ENCODE data around the gene CYBC1. TPM values are rescaled to one million over a fixed set of nuclear protein-coding genes. Genes with fewer than 3 reads are reported as not detected.

Gene CYBC1
- total RNA-seq, 1 experiment from 2014 or later, result 95.4 TPM

- H3K9me3 ChIP-seq (ENCODE audit: control insufficient read depth in 1 of 2, insufficient read depth in 1 of 2, low read depth in 1 of 2, low read length in 2 of 2), result no peaks in the 10 kb centered on the region
- intact Hi-C loops (cut with micrococcal nuclease), result no loop called here
- RAD21 ChIA-PET (ENCODE audit: low non-redundant PET in 1 of 2, low total read pairs in 2 of 2, uncharacterized antibody in 2 of 2, unreplicated experiment in 2 of 2), result no interaction called here
- BruUV-seq (replicated peaks), result no TSS peak
- H3K27me3 ChIP-seq (ENCODE audit: insufficient read depth, low read length), result no peaks in the 10 kb centered on the region
- 0 out of 4 replicates have a peak, but pooled peaks cover 0 to 2% of the 10 kb centered on the region in 2 experiments for H3K36me3 ChIP-seq (ENCODE audit: control insufficient read depth in 1 of 2, insufficient read depth in 2 of 2, low read length in 2 of 2)
- H3K4me3 ChIP-seq (replicated peaks in 1 of 2; ENCODE audit: low read depth in 1 of 2, low read length in 2 of 2), result no peak overlapping the region
- H3K9ac ChIP-seq (ENCODE audit: low read length), result no peak overlapping the region
- H3K79me2 ChIP-seq (ENCODE audit: insufficient read depth, low read length), result no peaks in the 10 kb centered on the region
- H3K9me2 ChIP-seq (ENCODE audit: insufficient read depth), result no peaks in the 10 kb centered on the region
- no peak overlapping the region; the same call in 1 of the 2 replicates for H3K27ac ChIP-seq (ENCODE audit: low read depth, low read length)
- ATAC-seq (no peak), DNase-seq (ENCODE audit: low read depth, low spot score) (no peak)
- H4K20me1 ChIP-seq (ENCODE audit: insufficient read depth), result no peaks in the 10 kb centered on the region
- CTCF ChIA-PET, result no interaction called here
- POLR2A ChIA-PET, result no interaction called here
- H3K4me2 ChIP-seq (ENCODE audit: low read length), result no peak overlapping the region
- TF ChIP-seq CEBPB (IDR thresholded peaks at IDR 0.05; ENCODE audit: low read depth), result no peak
- TF ChIP-seq ZFX (IDR thresholded peaks at IDR 0.05), result no peak
- TF ChIP-seq SP1 (IDR thresholded peaks at IDR 0.05; ENCODE audit: low read depth), result no peak
- no peak for TF ChIP-seq ZBTB33 (IDR thresholded peaks at IDR 0.05; ENCODE audit: extremely low read depth, insufficient replicate concordance, low read length)
- TF ChIP-seq REST (IDR thresholded peaks at IDR 0.05; ENCODE audit: low read depth), result no peak
- TF ChIP-seq TCF7L2 (IDR thresholded peaks at IDR 0.05; ENCODE audit: borderline replicate concordance, extremely low read depth, insufficient read depth, insufficient read length), result no peak
- TF ChIP-seq CTCF (IDR thresholded peaks at IDR 0.05 in 2 of 3, conservative IDR thresholded peaks at IDR 0.05 in 1 of 3; ENCODE audit: borderline replicate concordance in 1 of 3, insufficient read depth in 1 of 3, low read depth in 2 of 3, low read length in 2 of 3), result no peak
- no peak for TF ChIP-seq SRF (IDR thresholded peaks at IDR 0.05; ENCODE audit: low read depth)
- TF ChIP-seq MAX (IDR thresholded peaks at IDR 0.05), result no peak
- TF ChIP-seq SIN3A (IDR thresholded peaks at IDR 0.05; ENCODE audit: low read depth), result no peak
- no peak for TF ChIP-seq JUND (IDR thresholded peaks at IDR 0.05)
- H3K4me1 ChIP-seq (ENCODE audit: control insufficient read depth in 1 of 2, insufficient read depth in 2 of 2, low read length in 2 of 2), result no peaks in the 10 kb centered on the region
- no peak overlapping the region for H2AFZ ChIP-seq (ENCODE audit: low read depth, low read length, poor library complexity, severe bottlenecking)
These were observed 13.3 kb downstream of the CYBC1 start for GRCh38 chr17:82437325-82437668.

All from HCT116 (cell line).